GM12875 (cell line): ENCODE data around the gene NDEL1.

Experiments
- H3K4me3 ChIP-seq: one replicate; pipeline ENCODE4 v1.5.1; 2011; ENCODE audit warnings: low read depth, low read length, control low read depth
- TF ChIP-seq, protein P1 (sequence below): IDR thresholded peaks from 2 replicates; pipeline ENCODE4 v1.5.1; 2011; ENCODE audit warnings: low read depth, mild to moderate bottlenecking, control low read depth, inconsistent platforms, low read length, moderate library complexity, borderline replicate concordance; ENCODE audit not compliant: insufficient read depth

The NDEL1 gene

DNA sequence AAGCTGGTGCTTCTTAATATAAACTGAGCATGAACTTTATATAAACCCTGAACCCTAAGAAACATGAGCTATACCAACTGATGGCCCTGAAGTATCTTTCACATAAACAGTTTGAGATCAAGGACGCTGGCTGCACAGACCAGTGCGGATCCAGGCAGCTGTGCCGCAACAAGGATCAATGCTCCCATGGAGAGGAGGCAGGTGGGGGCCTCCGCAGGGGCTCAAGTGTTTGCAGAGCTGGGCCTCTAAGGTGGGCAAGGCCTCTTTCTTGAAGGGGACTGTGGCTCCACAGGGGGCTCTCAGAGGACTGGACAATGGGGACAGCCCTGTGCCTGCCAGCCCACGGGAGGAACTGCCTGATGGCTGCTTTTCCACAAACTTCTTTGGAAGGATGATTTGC lies 46.0 kb downstream of the NDEL1 start:
- TF ChIP-seq, protein P1, sequence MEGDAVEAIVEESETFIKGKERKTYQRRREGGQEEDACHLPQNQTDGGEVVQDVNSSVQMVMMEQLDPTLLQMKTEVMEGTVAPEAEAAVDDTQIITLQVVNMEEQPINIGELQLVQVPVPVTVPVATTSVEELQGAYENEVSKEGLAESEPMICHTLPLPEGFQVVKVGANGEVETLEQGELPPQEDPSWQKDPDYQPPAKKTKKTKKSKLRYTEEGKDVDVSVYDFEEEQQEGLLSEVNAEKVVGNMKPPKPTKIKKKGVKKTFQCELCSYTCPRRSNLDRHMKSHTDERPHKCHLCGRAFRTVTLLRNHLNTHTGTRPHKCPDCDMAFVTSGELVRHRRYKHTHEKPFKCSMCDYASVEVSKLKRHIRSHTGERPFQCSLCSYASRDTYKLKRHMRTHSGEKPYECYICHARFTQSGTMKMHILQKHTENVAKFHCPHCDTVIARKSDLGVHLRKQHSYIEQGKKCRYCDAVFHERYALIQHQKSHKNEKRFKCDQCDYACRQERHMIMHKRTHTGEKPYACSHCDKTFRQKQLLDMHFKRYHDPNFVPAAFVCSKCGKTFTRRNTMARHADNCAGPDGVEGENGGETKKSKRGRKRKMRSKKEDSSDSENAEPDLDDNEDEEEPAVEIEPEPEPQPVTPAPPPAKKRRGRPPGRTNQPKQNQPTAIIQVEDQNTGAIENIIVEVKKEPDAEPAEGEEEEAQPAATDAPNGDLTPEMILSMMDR: no peak
- no peak overlapping the region for H3K4me3 ChIP-seq

DNA sequence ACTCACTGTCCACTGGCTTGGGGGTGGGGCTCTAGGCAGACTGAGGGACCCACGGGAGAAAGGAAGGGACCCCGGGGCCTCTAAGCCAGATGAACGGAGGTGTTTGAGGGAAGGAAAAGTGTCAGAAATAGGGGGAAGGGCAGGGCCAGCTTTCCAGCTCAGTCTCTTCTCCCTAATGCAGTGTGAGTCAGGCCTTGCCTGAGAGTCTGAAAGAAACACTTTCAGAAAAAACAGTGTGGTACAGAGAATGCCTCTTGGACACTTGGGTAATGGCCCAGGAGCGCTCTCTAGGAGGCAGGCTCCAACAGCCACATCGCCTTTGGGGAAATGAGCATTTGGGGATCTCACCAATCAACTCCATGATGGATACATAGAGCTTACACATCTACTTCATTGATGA lies 46.9 kb downstream of the NDEL1 start:
- H3K4me3 ChIP-seq: no peak overlapping the region
- TF ChIP-seq, protein P1: no peak

DNA sequence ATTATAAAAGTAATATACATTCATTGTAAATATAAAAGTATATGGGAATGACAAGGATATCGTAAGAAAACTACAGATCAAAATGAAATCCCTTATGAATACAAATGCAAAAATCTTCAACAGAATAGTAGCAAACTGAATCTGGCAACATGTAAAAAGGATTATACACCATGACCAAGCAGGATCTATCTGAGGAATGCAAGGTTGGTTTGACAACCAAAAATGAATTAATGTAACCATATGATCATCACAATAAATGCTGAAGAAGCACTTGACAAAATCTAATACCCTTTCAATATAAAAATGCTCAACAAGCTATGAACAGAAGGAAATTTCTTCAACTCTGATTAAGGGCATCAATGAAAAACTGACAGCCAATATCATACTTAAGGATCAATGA lies 48.8 kb downstream of the NDEL1 start:
- TF ChIP-seq, protein P1: no peak

DNA sequence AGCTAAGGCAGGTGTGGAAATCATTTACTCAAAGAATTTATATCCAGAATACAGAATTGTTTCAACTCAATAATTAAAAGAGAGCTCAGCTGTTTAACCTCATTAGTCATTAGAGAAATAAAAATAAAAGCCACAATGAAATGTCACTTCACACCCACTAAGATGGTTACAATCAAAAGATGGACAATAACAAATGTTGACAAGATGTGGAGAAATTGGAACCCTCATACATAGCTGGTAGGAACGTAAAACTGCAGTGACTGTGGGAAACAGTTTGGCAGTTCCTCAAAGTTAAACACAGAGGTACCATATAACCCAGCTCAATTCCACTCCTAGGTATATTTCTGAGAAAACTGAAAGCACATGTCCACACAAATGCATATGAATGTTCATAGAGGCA lies 49.8 kb downstream of the NDEL1 start:
- TF ChIP-seq, protein P1: no peak
- H3K4me3 ChIP-seq: no peak overlapping the region

More for the DNA sequence above, 48.8 kb downstream of the NDEL1 start:
- no peak overlapping the region for H3K4me3 ChIP-seq

DNA sequence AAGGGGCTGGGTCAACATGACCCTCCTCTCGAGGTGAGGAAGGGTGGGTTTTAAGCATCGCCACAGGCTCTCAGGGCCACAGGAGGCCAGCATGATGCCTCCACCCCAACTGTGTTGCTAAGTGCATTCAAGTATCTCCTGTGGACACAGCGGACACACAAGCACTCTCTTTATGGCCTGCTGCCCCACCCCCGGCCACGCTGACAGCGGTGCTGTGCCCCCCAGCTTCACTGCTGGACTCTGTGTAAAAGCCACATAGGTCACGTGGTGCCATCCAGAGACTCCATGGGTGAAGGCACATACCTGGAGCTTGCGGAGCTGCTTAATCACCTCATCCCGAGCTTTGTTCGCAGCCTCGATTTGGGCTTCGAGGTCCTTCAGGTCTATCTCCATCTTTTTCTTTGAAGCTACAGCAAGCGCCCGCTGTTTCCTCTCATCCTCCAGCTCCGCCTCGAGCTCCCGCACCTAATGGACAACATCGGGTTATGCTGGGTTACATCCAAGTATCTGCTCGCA lies 51.5 kb downstream of the NDEL1 start:
- no peak overlapping the region for H3K4me3 ChIP-seq
- TF ChIP-seq, protein P1: no peak

DNA sequence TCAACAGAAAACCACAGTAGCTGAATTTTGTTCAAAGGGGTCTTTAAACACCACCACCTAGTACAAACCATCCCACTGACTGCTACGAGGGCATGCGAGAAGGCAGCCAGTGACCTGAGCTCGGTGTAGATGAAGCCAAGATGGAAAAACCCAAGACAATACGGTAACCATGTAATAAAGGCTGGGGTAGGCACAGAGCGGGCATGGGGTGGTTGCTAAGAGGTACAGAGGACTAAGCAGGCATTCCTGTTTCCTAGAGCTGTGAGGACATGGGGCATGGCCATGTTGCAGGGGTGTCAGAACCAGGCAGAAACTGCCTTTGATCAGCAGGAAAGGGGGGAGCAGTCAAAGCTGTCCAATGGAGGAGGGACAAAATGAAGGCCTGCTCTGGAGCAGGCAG lies 52.1 kb downstream of the NDEL1 start:
- H3K4me3 ChIP-seq: no peak overlapping the region
- TF ChIP-seq, protein P1: no peak

DNA sequence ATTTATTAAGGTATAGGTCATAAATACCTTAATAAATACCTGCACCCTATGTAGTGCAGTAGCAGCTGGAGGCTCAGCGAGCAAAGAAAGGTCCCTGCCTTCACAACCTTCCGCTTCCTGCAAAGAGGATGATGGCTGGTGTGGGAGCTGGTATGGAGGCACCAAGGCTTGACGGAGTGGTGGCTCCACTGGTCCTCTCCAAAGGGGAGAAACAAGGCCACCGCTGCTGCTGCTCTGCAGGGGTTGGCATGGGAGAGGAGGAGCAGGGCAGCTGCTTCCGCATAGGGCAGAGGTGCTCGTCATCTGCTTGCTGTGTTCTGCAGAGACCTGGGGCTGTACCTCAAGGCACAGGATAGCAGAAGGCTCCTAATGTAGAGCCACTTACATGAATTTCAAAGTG lies 52.8 kb downstream of the NDEL1 start:
- H3K4me3 ChIP-seq: no peak overlapping the region
- TF ChIP-seq, protein P1: no peak
